ENCODE measurements around the gene EFHC1. TPM values are rescaled to one million over a fixed set of nuclear protein-coding genes. Genes with fewer than 3 reads are reported as not detected.

EFHC1 gene
- total and polyA plus RNA-seq, 2 of the 13 experiments (the other 11 are each of a cell fraction or from before 2014, with no cell fraction given): 23.4 to 29.5 TPM

GRCh38 chr6:52410979-52411378 is 9.2 kb upstream of the EFHC1 start:
- H3K27me3 ChIP-seq (ENCODE audit: control insufficient read depth in 1 of 2, insufficient read depth in 2 of 2, low read length in 2 of 2): no peaks in the 10 kb centered on the region
- H3K9me3 ChIP-seq (ENCODE audit: low read length): no peaks in the 10 kb centered on the region
- BruUV-seq (replicated peaks): no TSS peak
- no peaks in the 10 kb centered on the region; the same call in none of the 2 replicates for H4K20me1 ChIP-seq (ENCODE audit: insufficient read depth, low read length)
- H3K4me3 ChIP-seq (replicated peaks in 1 of 3; ENCODE audit: insufficient read depth in 1 of 3, low read depth in 2 of 3, low read length in 3 of 3): no peak overlapping the region
- H3K4me1 ChIP-seq (ENCODE audit: insufficient read depth, low read length): peaks cover 25% of the 10 kb centered on the region
- no peak overlapping the region for H3K9ac ChIP-seq (ENCODE audit: insufficient read depth, low read depth, low read length)
- H2AFZ ChIP-seq (ENCODE audit: low read length): no peak overlapping the region
- intact Hi-C loops (cut with micrococcal nuclease; ENCODE audit: unreplicated experiment): no loop called here
- in situ Hi-C loops (cut with HindIII; ENCODE audit: extremely low pct_ligation_motif_present, low pct_unique_long_range_greater_than_20kb): no loop called here
- ChIA-PET CTCF (ENCODE audit: low intra/inter-chr PET ratio, low total read pairs) (no interaction called here), POLR2A (interaction anchor here (1.0 kb wide), 1 partner anchor 9 kb away, joined by 3 read pairs; the partner anchor contains the start of gene EFHC1)
- no peak for FAIRE-seq
- no peaks in the 10 kb centered on the region for H3K79me2 ChIP-seq (ENCODE audit: insufficient read depth, low read length)
- no peak for TF ChIP-seq NPAS2 (CRISPR knock-in tag; IDR thresholded peaks at IDR 0.05; ENCODE audit: borderline replicate concordance)
- TF ChIP-seq ZBTB34 (CRISPR knock-in tag; IDR thresholded peaks at IDR 0.05): no peak
- no peak for TF ChIP-seq NONO (IDR thresholded peaks at IDR 0.05)
- no peak for TF ChIP-seq NONO (CRISPR knock-in tag; conservative IDR thresholded peaks at IDR 0.05)
- no peak for TF ChIP-seq NCOR1 (IDR thresholded peaks at IDR 0.05; ENCODE audit: borderline replicate concordance, low read length)
- H3K36me3 ChIP-seq (replicated peaks in 1 of 2; ENCODE audit: control insufficient read depth in 1 of 2, insufficient read depth in 2 of 2, low read length in 2 of 2): no peaks in the 10 kb centered on the region; a peak in 2 of 5 replicates
- no peak overlapping the region for H3K4me2 ChIP-seq (ENCODE audit: low read depth, low read length)
- no peak overlapping the region for H3K27ac ChIP-seq (ENCODE audit: extremely low read length, insufficient read depth, low read length)
- no peak for ATAC-seq
- DNase-seq (ENCODE audit: low spot score): no peak

- ChIA-PET POLR2A (no interaction called here), CTCF (ENCODE audit: low intra/inter-chr PET ratio, low total read pairs) (no interaction called here)
- Histone ChIP-seq H4K20me1 (ENCODE audit: insufficient read depth, low read length) (no peaks in the 10 kb centered on the region; the same call in 1 of the 2 replicates), H3K4me3 (replicated peaks in 1 of 3; ENCODE audit: insufficient read depth in 1 of 3, low read depth in 2 of 3, low read length in 3 of 3) (no peak overlapping the region), H3K79me2 (ENCODE audit: insufficient read depth, low read length) (no peaks in the 10 kb centered on the region), H3K9me3 (ENCODE audit: low read length) (no peaks in the 10 kb centered on the region), H3K4me1 (ENCODE audit: insufficient read depth, low read length) (peaks cover 28% of the 10 kb centered on the region), H3K27ac (ENCODE audit: extremely low read length, insufficient read depth, low read length) (no peak overlapping the region), H3K36me3 (replicated peaks in 1 of 2; ENCODE audit: control insufficient read depth in 1 of 2, insufficient read depth in 2 of 2, low read length in 2 of 2) (no peaks in the 10 kb centered on the region), H3K9ac (ENCODE audit: insufficient read depth, low read depth, low read length) (no peak overlapping the region), H3K4me2 (ENCODE audit: low read depth, low read length) (no peak overlapping the region), H2AFZ (ENCODE audit: low read length) (no peak overlapping the region), H3K27me3 (ENCODE audit: control insufficient read depth in 1 of 2, insufficient read depth in 2 of 2, low read length in 2 of 2) (no peaks in the 10 kb centered on the region)
- BruUV-seq (replicated peaks): no TSS peak
- 86% methylated on average over 4 of the region's 4 CpGs for WGBS (ENCODE audit: low lambda C conversion rate)
- ATAC-seq: no peak
- intact Hi-C loops (cut with micrococcal nuclease; ENCODE audit: unreplicated experiment): no loop called here
- no peak for DNase-seq (ENCODE audit: low spot score)
- no peak for FAIRE-seq
- in situ Hi-C loops (cut with HindIII; ENCODE audit: extremely low pct_ligation_motif_present, low pct_unique_long_range_greater_than_20kb): no loop called here
- no peak for TF ChIP-seq RARA (CRISPR knock-in tag; IDR thresholded peaks at IDR 0.05)
- TF ChIP-seq PHF5A (CRISPR knock-in tag; IDR thresholded peaks at IDR 0.05; ENCODE audit: low read depth, unreplicated experiment): no peak
- no peak for TF ChIP-seq ZNF644 (CRISPR knock-in tag; IDR thresholded peaks at IDR 0.05; ENCODE audit: low read depth)
- no peak for TF ChIP-seq JDP2 (CRISPR knock-in tag; IDR thresholded peaks at IDR 0.05; ENCODE audit: borderline replicate concordance)
- no peak for TF ChIP-seq SMC3 (IDR thresholded peaks at IDR 0.05; ENCODE audit: low read length)
- no peak for TF ChIP-seq THAP9 (CRISPR knock-in tag; IDR thresholded peaks at IDR 0.05; ENCODE audit: borderline replicate concordance)
- TF ChIP-seq ZNF33B (CRISPR knock-in tag; IDR thresholded peaks at IDR 0.05): no peak
- no peak for TF ChIP-seq MATR3 (CRISPR knock-in tag; IDR thresholded peaks at IDR 0.05)
- TF ChIP-seq SCMH1 (CRISPR knock-in tag; IDR thresholded peaks at IDR 0.05; ENCODE audit: borderline replicate concordance): no peak
- TF ChIP-seq PREB (CRISPR knock-in tag; IDR thresholded peaks at IDR 0.05): no peak
- TF ChIP-seq NR1H2 (CRISPR knock-in tag; IDR thresholded peaks at IDR 0.05; ENCODE audit: borderline replicate concordance, low read depth): no peak
These were observed 8.2 kb upstream of the EFHC1 start for GRCh38 chr6:52411911-52412310.
